Small intestine (tissue), 16 donors: ENCODE results near the gene CGB3. TPM values are rescaled to one million over a fixed set of nuclear protein-coding genes. Genes with fewer than 3 reads are reported as not detected.
A peak's percentile ranks its signal among the peaks of the same experiment; 100 is the strongest.
"Not testable (repeated sequence)": the region's sequence is repeated elsewhere in the genome, so short reads cannot be mapped to it uniquely, and the experiment has no call there.

Experiments
- DNase-seq, 2 donors: peaks; one replicate each; pipeline versions ENCODE4 v3.0.0 to v3.0.0-alpha.2; 2013
- FAIRE-seq: peaks from 2 replicates; lab custom pipeline; 2012; peaks lifted over from hg19 to GRCh38; lab: Jason Lieb, UNC
- H3K27ac ChIP-seq, 3 donors: one replicate each; pipeline ENCODE4 v1.5.1; 2013; ENCODE audit warnings: low read length in 2 of 3, mild to moderate bottlenecking in 2 of 3, control low read depth in 1 of 3, inconsistent platforms in 1 of 3, low read depth in 1 of 3, moderate library complexity in 1 of 3
- H3K27me3 ChIP-seq, 3 donors: one replicate each; pipeline ENCODE4 v1.6.1; 2013; ENCODE audit warnings: low read length in 3 of 3, inconsistent platforms in 1 of 3; ENCODE audit not compliant: control insufficient read depth in 3 of 3, insufficient read depth in 3 of 3
- H3K36me3 ChIP-seq, 3 donors: one replicate each; pipeline ENCODE4 v1.6.1; 2013; ENCODE audit warnings: low read length in 3 of 3, inconsistent platforms in 1 of 3, low read depth in 1 of 3, mild to moderate bottlenecking in 1 of 3, moderate library complexity in 1 of 3; ENCODE audit not compliant: control insufficient read depth in 3 of 3, insufficient read depth in 2 of 3
- H3K4me1 ChIP-seq, 3 donors: one replicate each; pipeline ENCODE4 v1.6.1; 2013; ENCODE audit warnings: low read length in 2 of 3, inconsistent platforms in 1 of 3, low read depth in 1 of 3, mild to moderate bottlenecking in 1 of 3, moderate library complexity in 1 of 3; ENCODE audit not compliant: control insufficient read depth in 3 of 3, insufficient read depth in 2 of 3
- H3K4me3 ChIP-seq, 3 donors: one replicate each; pipeline ENCODE4 v1.5.1; 2013; ENCODE audit warnings: low read length in 3 of 3, control low read depth in 1 of 3, inconsistent platforms in 1 of 3, low read depth in 1 of 3, mild to moderate bottlenecking in 1 of 3, moderate library complexity in 1 of 3
- H3K9me3 ChIP-seq, 2 donors: one replicate each; pipeline ENCODE4 v1.6.1; 2013; ENCODE audit warnings: low read depth in 1 of 2, low read length in 1 of 2; ENCODE audit not compliant: control insufficient read depth in 2 of 2, insufficient read depth in 1 of 2
- WGBS, 3 donors: extraction: QIAGEN DNeasy Blood & Tissue Kit; methylation state at CpG; one replicate each; pipeline ENCODE4 v1.1.7; 2013; 5-methylcytosine and 5-hydroxymethylcytosine counted together
- long read RNA-seq, 10 donors: transcript quantifications; one replicate each; lab custom pipeline, GENCODE V29; 2026
- polyA plus RNA-seq, 4 donors: library from polyadenylated mRNA; stranded (reverse) in 3 of 4; unstranded in 1 of 4; fragments of 200-250 nt in 3 of 4; fragments of 120-200 nt in 1 of 4; gene quantifications; one replicate each; pipeline versions ENCODE4 v1.2.1 to v1.2.3, GENCODE V29; 2013
- donor health status: healthy with polysubstance abuse.
- donor health status: control.
- donor health status: control.
- donor health status: Bipolar disorder and iron deficiency.
- donor health status: healthy.

CGB3 gene
- not detected for polyA plus RNA-seq
- long read RNA-seq, donor 1: 0 reads
- long read RNA-seq, donor 2: 0 reads
- long read RNA-seq, donor 3: 0 reads
- long read RNA-seq, donor 4: 0 reads
- long read RNA-seq, donor 5: 0 reads
- long read RNA-seq, donor 6: 0 reads
- long read RNA-seq, donor 7: 0 reads
- long read RNA-seq, donor 8: 0 reads
- long read RNA-seq, donor 9: 0 reads
- long read RNA-seq, donor 10: 0 reads

DNA sequence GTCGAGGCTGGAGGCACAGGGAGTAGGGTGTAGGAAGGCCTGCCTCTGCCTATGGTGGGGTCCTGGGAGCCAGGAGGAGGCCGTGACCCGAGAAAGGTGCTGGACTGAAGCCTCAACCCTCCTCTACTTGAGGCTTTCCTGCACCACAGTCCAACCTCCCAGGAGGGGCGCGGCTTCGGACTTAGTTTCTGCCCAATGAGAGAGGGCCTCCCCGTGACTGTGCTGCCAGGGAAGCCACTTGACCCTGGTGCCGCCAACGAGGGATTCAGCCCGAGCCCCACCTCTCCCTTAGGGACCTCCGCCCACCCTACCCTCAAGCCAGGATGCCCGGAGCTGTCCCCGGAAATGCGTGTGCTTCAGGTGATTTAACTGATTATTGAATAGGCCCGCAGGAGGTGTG is at the start of gene CGB3:
Gene CGB3, minus strand, starts transcription at position 101 of the 400 bp plus-strand sequence. CDS start 362 bp downstream, outside the sequence.
- 33 to 58% (median 40%) methylated on average over 8 to 13 of the region's 15 CpGs for WGBS, 3 donors
- peaks cover 0 to 29% (median 0%) of the 10 kb centered on the region in 3 donors for H3K27me3 ChIP-seq
- not testable (repeated sequence) for FAIRE-seq, DNase-seq, H3K9me3 ChIP-seq, H3K4me1 ChIP-seq, H3K4me3 ChIP-seq, H3K27ac ChIP-seq, H3K36me3 ChIP-seq

DNA sequence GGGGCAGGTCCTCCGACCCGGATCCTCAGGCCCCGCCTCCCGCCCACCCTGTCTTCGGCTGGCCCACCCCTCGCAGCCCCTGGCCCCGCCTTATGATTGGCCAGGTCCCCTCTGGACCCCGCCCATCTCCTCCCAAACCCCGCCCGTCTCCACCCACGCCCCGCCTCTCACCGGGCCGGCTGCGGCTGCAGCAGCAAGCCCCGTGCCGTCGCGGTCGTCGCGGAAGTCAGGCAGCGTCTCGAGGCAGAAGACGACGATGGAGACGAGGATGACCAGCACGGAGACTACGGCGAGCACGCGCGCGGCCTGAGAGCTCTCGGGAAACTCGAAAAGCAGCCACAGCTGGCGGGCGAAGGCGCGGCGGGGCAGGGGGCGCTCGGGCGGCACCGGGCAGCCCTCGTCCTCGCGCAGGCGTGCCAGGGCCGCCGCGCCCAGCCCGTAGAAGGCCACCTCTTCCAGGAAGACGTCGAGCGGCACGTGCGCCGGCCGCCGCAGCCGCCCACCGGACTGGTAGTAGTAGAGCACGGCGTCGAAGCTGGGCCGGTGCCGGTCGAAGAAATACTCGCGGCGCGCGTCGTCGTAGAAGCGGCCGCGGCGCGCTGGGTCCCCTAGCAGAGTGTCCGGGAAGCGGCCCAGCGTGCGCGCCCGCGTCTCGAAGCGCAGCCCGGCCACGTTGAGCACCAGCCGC is 47.9 kb upstream of the CGB3 start:
- 7 to 18% (median 8%) methylated on average over 62 to 93 of the region's 93 CpGs for WGBS, 3 donors
- Histone ChIP-seq H3K27ac (no peak overlapping the region), H3K27me3 (peaks cover 3 to 55% (median 24%) of the 10 kb centered on the region in 3 donors), H3K36me3 (no peaks in the 10 kb centered on the region), H3K4me3 (peak overlapping the region in 1 of 3 donors; percentile 20), H3K9me3 (peaks cover 0 to 7% of the 10 kb centered on the region in 2 donors), H3K4me1 (no peaks in the 10 kb centered on the region)
- FAIRE-seq (no peak), DNase-seq (peak in 1 of 2 donors; percentile 26)

DNA sequence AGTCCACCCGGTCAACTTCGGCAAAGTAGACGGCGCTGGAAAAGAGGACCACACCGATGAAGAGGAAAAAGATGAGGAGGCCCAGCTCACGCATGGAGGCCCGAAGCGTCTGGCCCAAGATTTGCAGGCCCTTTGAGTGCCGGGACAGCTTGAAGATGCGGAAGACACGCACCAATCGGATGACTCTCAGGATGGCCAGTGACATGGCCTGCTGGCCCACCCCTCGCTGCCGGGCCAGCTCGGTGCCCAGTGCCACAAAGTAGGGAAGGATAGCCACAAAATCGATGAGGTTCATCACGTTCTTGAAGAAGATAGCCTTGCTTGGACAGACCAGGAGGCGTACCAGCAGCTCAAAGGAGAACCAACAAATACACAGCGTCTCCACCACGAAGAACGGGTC is 46.3 kb upstream of the CGB3 start:
- FAIRE-seq (no peak), DNase-seq (no peak)
- Histone ChIP-seq H3K4me1 (no peaks in the 10 kb centered on the region), H3K27ac (no peak overlapping the region), H3K27me3 (peaks cover 3 to 71% (median 34%) of the 10 kb centered on the region in 3 donors), H3K4me3 (no peak overlapping the region), H3K9me3 (peaks cover 0 to 7% of the 10 kb centered on the region in 2 donors), H3K36me3 (no peaks in the 10 kb centered on the region)
- WGBS, 3 donors: 95 to 97% (median 95%) methylated on average over 21 of the region's 21 CpGs

DNA sequence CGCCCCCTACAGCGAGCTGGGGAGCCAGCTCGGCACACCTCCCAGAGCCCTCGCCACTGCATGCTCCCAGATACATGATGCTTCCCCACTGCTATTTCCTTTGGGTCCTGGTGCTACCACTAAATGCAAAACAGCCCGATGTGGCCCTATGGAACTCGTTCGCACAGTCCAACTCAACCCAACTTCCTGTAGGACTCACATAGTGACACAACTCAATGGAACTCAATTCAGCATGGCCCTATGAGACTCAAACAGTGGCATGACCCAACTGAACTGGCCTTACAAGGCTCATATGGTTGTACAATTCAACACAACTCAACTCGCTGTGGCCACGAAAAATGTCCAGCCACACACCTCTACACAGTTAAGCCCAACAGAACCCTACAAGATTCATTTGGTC is 44.9 kb upstream of the CGB3 start:
- peaks cover 0 to 7% of the 10 kb centered on the region in 2 donors for H3K9me3 ChIP-seq
- H3K4me3 ChIP-seq: no peak overlapping the region
- DNase-seq (no peak), FAIRE-seq (no peak)
- no peaks in the 10 kb centered on the region for H3K4me1 ChIP-seq
- WGBS, 3 donors: 90 to 97% (median 90%) methylated on average over 9 of the region's 9 CpGs
- no peak overlapping the region for H3K27ac ChIP-seq
- no peaks in the 10 kb centered on the region for H3K36me3 ChIP-seq
- H3K27me3 ChIP-seq: peaks cover 3 to 80% (median 35%) of the 10 kb centered on the region in 3 donors

DNA sequence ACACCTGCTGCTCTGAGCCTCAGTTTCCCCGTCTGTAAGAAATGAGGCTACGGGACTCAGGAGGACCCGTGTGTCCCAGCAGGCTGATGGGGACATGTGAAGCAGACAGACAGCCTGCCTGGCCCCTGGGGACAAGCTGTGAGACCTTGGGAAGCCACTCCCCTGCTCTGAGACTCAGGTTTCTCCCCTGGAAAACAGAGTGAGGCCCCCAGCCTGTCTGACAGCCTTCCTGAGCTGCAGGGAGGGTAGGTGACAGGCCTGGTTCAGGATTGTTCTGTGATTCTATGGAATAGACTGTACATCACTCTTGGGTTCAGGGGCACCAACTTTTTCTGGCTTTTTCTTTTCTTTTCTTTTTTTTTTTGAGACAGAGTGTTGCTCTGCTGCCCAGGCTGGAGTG is 43.4 kb upstream of the CGB3 start:
- peaks cover 3 to 77% (median 28%) of the 10 kb centered on the region in 3 donors for H3K27me3 ChIP-seq
- no peak overlapping the region for H3K4me3 ChIP-seq
- H3K4me1 ChIP-seq: no peaks in the 10 kb centered on the region
- H3K9me3 ChIP-seq: peaks cover 0 to 7% of the 10 kb centered on the region in 2 donors
- no peaks in the 10 kb centered on the region for H3K36me3 ChIP-seq
- H3K27ac ChIP-seq: no peak overlapping the region
- DNase-seq: no peak
- FAIRE-seq: no peak
- 59 to 62% (median 60%) methylated on average over 3 of the region's 3 CpGs for WGBS, 3 donors

DNA sequence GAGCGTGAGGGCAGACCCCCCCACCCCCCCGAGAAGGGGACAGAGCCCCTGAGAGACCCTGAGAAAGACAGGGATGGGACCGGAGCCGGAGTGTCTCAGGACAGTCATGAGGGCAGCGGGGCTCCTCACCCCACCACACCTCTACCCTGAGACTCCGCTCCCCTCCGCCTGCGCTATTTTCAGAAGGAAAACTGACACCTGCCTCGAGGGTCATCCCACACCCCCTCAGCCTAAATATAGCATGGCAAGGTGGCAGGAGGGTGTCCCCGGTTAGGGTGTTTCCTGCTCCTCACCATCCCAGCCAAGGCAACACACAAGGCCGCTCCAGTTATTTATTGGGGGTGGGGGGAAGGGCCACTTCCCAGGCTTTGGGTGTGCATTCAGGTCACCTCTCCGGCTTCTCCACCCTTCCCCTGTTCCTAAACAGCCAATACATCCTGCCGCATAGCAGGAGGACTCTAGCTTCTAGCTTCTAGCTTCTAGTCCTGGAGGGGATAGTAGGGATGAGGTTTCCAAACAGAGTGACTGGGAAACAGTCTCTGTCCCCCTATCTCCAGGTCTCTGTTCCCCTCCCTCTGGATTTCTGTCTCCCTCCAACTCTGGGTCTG is 41.9 kb upstream of the CGB3 start:
- no peak for FAIRE-seq
- H3K4me1 ChIP-seq: no peaks in the 10 kb centered on the region
- no peak overlapping the region for H3K27ac ChIP-seq
- no peak for DNase-seq
- H3K4me3 ChIP-seq: no peak overlapping the region
- 36 to 47% (median 37%) methylated on average over 10 to 13 of the region's 13 CpGs for WGBS, 3 donors
- no peaks in the 10 kb centered on the region for H3K36me3 ChIP-seq
- H3K27me3 ChIP-seq: peaks cover 0 to 82% (median 20%) of the 10 kb centered on the region in 3 donors
- H3K9me3 ChIP-seq: peaks cover 0 to 7% of the 10 kb centered on the region in 2 donors

DNA sequence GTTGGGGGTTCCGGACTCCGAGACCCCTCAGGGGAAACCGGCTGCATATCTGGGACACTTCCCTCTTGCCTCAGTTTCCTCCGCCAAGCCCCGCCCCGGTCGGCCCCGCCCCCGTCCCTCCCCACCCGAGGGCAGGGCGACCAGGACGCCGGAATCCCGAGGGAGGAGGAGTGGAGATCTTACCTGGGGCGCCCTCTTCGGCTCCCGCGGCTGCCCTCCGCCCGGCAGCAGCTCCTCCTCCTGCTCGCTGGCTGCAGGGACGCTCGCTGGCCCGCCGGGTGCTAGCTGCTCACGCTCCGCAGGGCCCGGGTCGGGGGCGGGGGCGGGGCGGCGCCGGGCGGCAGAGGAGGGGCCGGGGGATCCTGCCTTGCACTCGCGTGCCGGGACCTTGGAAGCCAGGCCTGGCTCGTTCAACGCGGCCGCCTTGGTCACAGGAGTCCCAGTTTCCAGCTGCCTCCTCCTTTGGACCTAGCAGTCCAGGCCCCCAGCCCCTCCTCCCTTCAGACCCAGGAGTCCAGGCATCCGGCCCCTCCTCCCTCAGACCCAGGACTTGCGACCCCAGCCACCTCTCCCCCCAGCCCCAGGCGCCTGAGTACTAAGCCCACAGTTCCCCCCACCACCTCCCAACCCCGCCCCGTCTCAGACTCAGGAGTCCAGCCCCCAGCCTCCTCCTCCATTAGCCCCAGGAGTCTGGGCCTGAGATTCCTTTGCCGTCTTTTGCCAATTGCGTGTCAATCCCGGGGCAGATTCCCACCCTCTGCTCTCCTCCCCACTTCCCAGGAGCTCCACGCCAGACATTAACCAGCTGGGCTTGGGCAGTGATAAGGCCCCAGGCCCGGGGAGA is 40.9 kb upstream of the CGB3 start, which contains the start of gene NTF4:
Gene NTF4, minus strand, starts transcription at position 51 of the 844 bp plus-strand sequence. CDS start 2,821 bp downstream, outside the sequence.
- Histone ChIP-seq H3K9me3 (no peaks in the 10 kb centered on the region), H3K36me3 (no peaks in the 10 kb centered on the region), H3K4me1 (no peaks in the 10 kb centered on the region), H3K27me3 (peaks cover 0 to 76% (median 18%) of the 10 kb centered on the region in 3 donors), H3K4me3 (peak within 1 kb of the TSS in 2 of 3 donors; percentile 7 to 17), H3K27ac (no peak within 1 kb of the TSS)
- 3 to 7% (median 4%) methylated on average over 33 to 53 of the region's 53 CpGs for WGBS, 3 donors
- FAIRE-seq (no peak), DNase-seq (peak in 1 of 2 donors; percentile 27)
